ENCODE measurements around the gene PTPN2. TPM values are rescaled to one million over a fixed set of nuclear protein-coding genes. Genes with fewer than 3 reads are reported as not detected.

PTPN2 gene
- total and polyA plus RNA-seq, 2 donors (not counting 1 experiment from before 2014, with no cell fraction given) = 41.2 to 75.5 TPM

GRCh38 chr18:12849548-12849947 lies 34.5 kb downstream of the PTPN2 start:
- ATAC-seq (ENCODE audit: low read depth) = no peak
- no peaks in the 10 kb centered on the region for H3K9me3 Mint-ChIP-seq (ENCODE audit: insufficient read depth)
- Histone ChIP-seq H4K20me1 (ENCODE audit: control insufficient read depth, insufficient read depth, low read length, poor library complexity, severe bottlenecking) (peaks cover 22% of the 10 kb centered on the region), H3K4me3 (ENCODE audit: control extremely low read depth in 1 of 5, extremely low read depth in 1 of 5, insufficient read depth in 1 of 5, low read depth in 2 of 5, low read length in 4 of 5) (no peak overlapping the region), H3K9ac (ENCODE audit: low read length) (no peak overlapping the region), H3K36me3 (replicated peaks in 1 of 2; ENCODE audit: control extremely low read depth in 1 of 2, control insufficient read depth in 1 of 2, extremely low read depth in 1 of 2, insufficient read depth in 2 of 2, low read length in 1 of 2) (peaks cover 6 to 28% of the 10 kb centered on the region in 2 experiments), H2AFZ (ENCODE audit: insufficient read depth, low read depth, low read length, poor library complexity, severe bottlenecking) (no peak overlapping the region), H3K27ac (ENCODE audit: low read length in 2 of 2) (no peak overlapping the region), H3K79me2 (ENCODE audit: control insufficient read depth, insufficient read depth, low read length) (peaks cover 88% of the 10 kb centered on the region), H3K4me2 (replicated peaks; ENCODE audit: low read depth, low read length, poor library complexity, severe bottlenecking) (no peak overlapping the region), H3K4me1 (ENCODE audit: control insufficient read depth in 2 of 2, insufficient read depth in 2 of 2, low read length in 2 of 2) (peaks cover 3% of the 10 kb centered on the region in 2 donors), H3K9me3 (ENCODE audit: control extremely low read depth in 1 of 3, control insufficient read depth in 2 of 3, insufficient read depth in 1 of 3, low read length in 2 of 3) (no peaks in the 10 kb centered on the region), H3K27me3 (replicated peaks in 1 of 4; ENCODE audit: control extremely low read depth in 1 of 4, control insufficient read depth in 3 of 4, insufficient read depth in 4 of 4, low read length in 3 of 4) (no peaks in the 10 kb centered on the region)
- peaks cover 22% of the 10 kb centered on the region for H3K4me1 Mint-ChIP-seq
- no peak for DNase-seq
- WGBS (ENCODE audit: insufficient coverage) = no CpG with 5 or more reads among the region's 2 CpGs
- ChIA-PET CTCF (no interaction called here), POLR2A (no interaction called here)
- H3K27me3 Mint-ChIP-seq = no peaks in the 10 kb centered on the region
- TF ChIP-seq EZH2 (IDR thresholded peaks at IDR 0.05; ENCODE audit: borderline replicate concordance, insufficient read depth, low read depth, low read length, poor library complexity, severe bottlenecking) = no peak
- no peak for TF ChIP-seq CTCF (IDR thresholded peaks at IDR 0.05)
- H3K4me3 Mint-ChIP-seq = no peak overlapping the region
- intact Hi-C loops (cut with micrococcal nuclease) = no loop called here
- no peak overlapping the region for H3K27ac Mint-ChIP-seq

GRCh38 chr18:12848405-12848804 lies 35.6 kb downstream of the PTPN2 start:
- H3K79me2 ChIP-seq (ENCODE audit: control insufficient read depth, insufficient read depth, low read length) = peaks cover 87% of the 10 kb centered on the region
- POLR2A ChIA-PET = no interaction called here

More at GRCh38 chr18:12848405-12848804, 35.6 kb downstream of the PTPN2 start:
- Mint-ChIP-seq H3K9me3 (ENCODE audit: insufficient read depth) (no peaks in the 10 kb centered on the region), H3K27ac (no peak overlapping the region), H3K4me3 (no peak overlapping the region), H3K27me3 (no peaks in the 10 kb centered on the region), H3K4me1 (peaks cover 25% of the 10 kb centered on the region)
- Histone ChIP-seq H3K4me1 (ENCODE audit: control insufficient read depth in 2 of 2, insufficient read depth in 2 of 2, low read length in 2 of 2) (peaks cover 0 to 3% of the 10 kb centered on the region in 2 donors), H3K4me3 (ENCODE audit: control extremely low read depth in 1 of 5, extremely low read depth in 1 of 5, insufficient read depth in 1 of 5, low read depth in 2 of 5, low read length in 4 of 5) (no peak overlapping the region), H3K9me3 (ENCODE audit: control extremely low read depth in 1 of 3, control insufficient read depth in 2 of 3, insufficient read depth in 1 of 3, low read length in 2 of 3) (no peaks in the 10 kb centered on the region), H4K20me1 (ENCODE audit: control insufficient read depth, insufficient read depth, low read length, poor library complexity, severe bottlenecking) (peaks cover 20% of the 10 kb centered on the region), H3K27ac (ENCODE audit: low read length in 2 of 2) (no peak overlapping the region), H3K9ac (ENCODE audit: low read length) (no peak overlapping the region), H3K27me3 (replicated peaks in 1 of 4; ENCODE audit: control extremely low read depth in 1 of 4, control insufficient read depth in 3 of 4, insufficient read depth in 4 of 4, low read length in 3 of 4) (no peaks in the 10 kb centered on the region), H2AFZ (ENCODE audit: insufficient read depth, low read depth, low read length, poor library complexity, severe bottlenecking) (no peak overlapping the region), H3K36me3 (replicated peaks in 1 of 2; ENCODE audit: control extremely low read depth in 1 of 2, control insufficient read depth in 1 of 2, extremely low read depth in 1 of 2, insufficient read depth in 2 of 2, low read length in 1 of 2) (peaks cover 6 to 23% of the 10 kb centered on the region in 2 experiments), H3K4me2 (replicated peaks; ENCODE audit: low read depth, low read length, poor library complexity, severe bottlenecking) (no peak overlapping the region)
- intact Hi-C loops (cut with micrococcal nuclease) = no loop called here
- ATAC-seq (ENCODE audit: low read depth) = no peak
- no peak for DNase-seq
- CTCF ChIA-PET = no interaction called here
- no peak for TF ChIP-seq EZH2 (IDR thresholded peaks at IDR 0.05; ENCODE audit: borderline replicate concordance, insufficient read depth, low read depth, low read length, poor library complexity, severe bottlenecking)
- no CpG with 5 or more reads among the region's 1 CpG for WGBS (ENCODE audit: insufficient coverage)

Data from B cell (primary cell).